Vagina (tissue), 2 donors: ENCODE measurements around the gene TMEM135.

ENCODE experiments used
- POLR2A ChIP-seq, 2 donors: fragments of 450-650 bp; IDR thresholded peaks; one replicate each; pipeline ENCODE4 v1.6.1; 2017; ENCODE audit warnings: antibody characterized with exemption in 2 of 2, mild to moderate bottlenecking in 2 of 2, moderate library complexity in 2 of 2
- POLR2AphosphoS5 ChIP-seq, 2 donors: sonication (generic); formaldehyde crosslinking; IDR thresholded peaks; one replicate each; pipeline ENCODE4 v1.9.0; 2017; ENCODE audit warnings: antibody characterized with exemption in 2 of 2, mild to moderate bottlenecking in 2 of 2, low read depth in 1 of 2; ENCODE audit not compliant: insufficient read depth in 1 of 2
- TF ChIP-seq, protein P1 (sequence below), 3 experiments: fragments of 450-650 bp in 2 of 3; fragments of 200-600 bp in 1 of 3; sonication (generic) in 1 of 3; IDR thresholded peaks; one replicate each; pipeline ENCODE4 v1.5.1; 2017 to 2019; ENCODE audit warnings: antibody characterized with exemption in 3 of 3, mild to moderate bottlenecking in 2 of 3, moderate library complexity in 2 of 3

DNA sequence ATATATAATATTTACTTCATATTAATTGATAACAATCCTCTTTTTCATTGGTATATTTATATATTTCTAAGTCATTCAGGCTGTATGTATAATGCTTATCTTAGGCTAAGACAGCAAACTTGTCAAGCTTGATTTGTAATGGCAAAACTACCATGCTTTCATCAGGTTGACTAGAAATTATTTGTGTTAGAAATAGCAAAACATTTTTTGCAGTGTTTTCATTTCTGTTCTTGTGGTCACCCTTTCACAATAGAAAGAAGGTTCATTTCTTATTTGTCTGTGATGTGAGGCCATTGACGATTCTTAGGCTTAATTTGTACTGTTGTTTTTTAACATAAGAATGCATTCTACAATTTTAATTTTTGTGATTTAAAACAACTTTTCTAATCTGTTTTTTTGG lies 197.6 kb downstream of the TMEM135 start:
- no peak for TF ChIP-seq POLR2AphosphoS5 (IDR thresholded peaks at IDR 0.05; ENCODE audit: insufficient read depth in 1 of 2, low read depth in 1 of 2)
- TF ChIP-seq, protein P1, sequence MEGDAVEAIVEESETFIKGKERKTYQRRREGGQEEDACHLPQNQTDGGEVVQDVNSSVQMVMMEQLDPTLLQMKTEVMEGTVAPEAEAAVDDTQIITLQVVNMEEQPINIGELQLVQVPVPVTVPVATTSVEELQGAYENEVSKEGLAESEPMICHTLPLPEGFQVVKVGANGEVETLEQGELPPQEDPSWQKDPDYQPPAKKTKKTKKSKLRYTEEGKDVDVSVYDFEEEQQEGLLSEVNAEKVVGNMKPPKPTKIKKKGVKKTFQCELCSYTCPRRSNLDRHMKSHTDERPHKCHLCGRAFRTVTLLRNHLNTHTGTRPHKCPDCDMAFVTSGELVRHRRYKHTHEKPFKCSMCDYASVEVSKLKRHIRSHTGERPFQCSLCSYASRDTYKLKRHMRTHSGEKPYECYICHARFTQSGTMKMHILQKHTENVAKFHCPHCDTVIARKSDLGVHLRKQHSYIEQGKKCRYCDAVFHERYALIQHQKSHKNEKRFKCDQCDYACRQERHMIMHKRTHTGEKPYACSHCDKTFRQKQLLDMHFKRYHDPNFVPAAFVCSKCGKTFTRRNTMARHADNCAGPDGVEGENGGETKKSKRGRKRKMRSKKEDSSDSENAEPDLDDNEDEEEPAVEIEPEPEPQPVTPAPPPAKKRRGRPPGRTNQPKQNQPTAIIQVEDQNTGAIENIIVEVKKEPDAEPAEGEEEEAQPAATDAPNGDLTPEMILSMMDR (IDR thresholded peaks at IDR 0.05) = no peak
- TF ChIP-seq POLR2A (IDR thresholded peaks at IDR 0.05) = no peak
